ENCODE results near the gene RAC3. TPM values are rescaled to one million over a fixed set of nuclear protein-coding genes. Genes with fewer than 3 reads are reported as not detected.

Gene RAC3
- total RNA-seq, 1 experiment from 2014 or later: 84.8 TPM

- Histone ChIP-seq H3K27ac (ENCODE audit: insufficient read length, low read depth, low read length) (no peak overlapping the region), H2BK120ac (ENCODE audit: low read depth, low read length, poor library complexity, severe bottlenecking) (no peak overlapping the region), H4K5ac (ENCODE audit: insufficient read length, low read depth, low read length) (no peak overlapping the region), H2BK12ac (ENCODE audit: insufficient read length, low read depth, low read length) (no peak overlapping the region), H2AFZ (ENCODE audit: low read length) (no peak overlapping the region), H2BK15ac (ENCODE audit: low read depth, low read length) (no peak overlapping the region), H3K27me3 (ENCODE audit: insufficient read depth, low read length) (no peaks in the 10 kb centered on the region), H2BK5ac (ENCODE audit: insufficient read length, low read length) (no peak overlapping the region), H3K9me3 (ENCODE audit: control insufficient read depth, low read depth, low read length) (no peaks in the 10 kb centered on the region), H2AK5ac (ENCODE audit: insufficient read length, low read length) (no peak overlapping the region), H3K14ac (ENCODE audit: insufficient read depth, low read length) (no peak overlapping the region; the same call in 1 of the 2 replicates), H4K91ac (ENCODE audit: insufficient read length, low read depth, low read length) (no peak overlapping the region), H3K18ac (ENCODE audit: insufficient read length, low read depth, low read length) (no peak overlapping the region), H4K8ac (replicated peaks; ENCODE audit: insufficient read length, low read depth, low read length) (no peak overlapping the region), H3K9ac (ENCODE audit: extremely low read depth, insufficient read length, low read length) (no peak overlapping the region), H3K23me2 (ENCODE audit: insufficient read length, low read depth, low read length, poor library complexity, severe bottlenecking) (no peaks in the 10 kb centered on the region), H3K79me1 (ENCODE audit: insufficient read depth, low read depth, low read length, poor library complexity, severe bottlenecking) (no peaks in the 10 kb centered on the region), H3K79me2 (ENCODE audit: insufficient read depth, low read length) (no peaks in the 10 kb centered on the region), H3K4ac (ENCODE audit: low read depth, low read length) (no peak overlapping the region), H3K56ac (ENCODE audit: insufficient read length, low read depth, low read length) (no peak overlapping the region), H3T11ph (ENCODE audit: low read length) (no peak overlapping the region), H3K4me2 (ENCODE audit: insufficient read depth, insufficient read length, low read length) (no peak overlapping the region), H3K4me1 (ENCODE audit: insufficient read depth, low read length) (no peaks in the 10 kb centered on the region; the same call in 1 of the 2 replicates), H4K20me1 (ENCODE audit: control insufficient read depth, insufficient read depth, insufficient read length) (no peaks in the 10 kb centered on the region), H3K23ac (ENCODE audit: insufficient read length, low read depth, low read length) (no peak overlapping the region), H2BK20ac (ENCODE audit: low read depth, low read length, poor library complexity, severe bottlenecking) (no peak overlapping the region)
- Mint-ChIP-seq H3K4me3 (no peak overlapping the region), H3K4me1 (peaks cover 21 to 37% of the 10 kb centered on the region in 2 experiments), H3K9me3 (no peaks in the 10 kb centered on the region), H3K27ac (no peak overlapping the region), H3K36me3 (ENCODE audit: insufficient read depth in 1 of 3, low read depth in 3 of 3) (peaks cover 0 to 13% (median 13%) of the 10 kb centered on the region in 3 experiments; a peak in 6 of 7 replicates), H3K27me3 (ENCODE audit: low read depth) (no peaks in the 10 kb centered on the region)
- no peak for DNase-seq
- TF ChIP-seq, protein P1, sequence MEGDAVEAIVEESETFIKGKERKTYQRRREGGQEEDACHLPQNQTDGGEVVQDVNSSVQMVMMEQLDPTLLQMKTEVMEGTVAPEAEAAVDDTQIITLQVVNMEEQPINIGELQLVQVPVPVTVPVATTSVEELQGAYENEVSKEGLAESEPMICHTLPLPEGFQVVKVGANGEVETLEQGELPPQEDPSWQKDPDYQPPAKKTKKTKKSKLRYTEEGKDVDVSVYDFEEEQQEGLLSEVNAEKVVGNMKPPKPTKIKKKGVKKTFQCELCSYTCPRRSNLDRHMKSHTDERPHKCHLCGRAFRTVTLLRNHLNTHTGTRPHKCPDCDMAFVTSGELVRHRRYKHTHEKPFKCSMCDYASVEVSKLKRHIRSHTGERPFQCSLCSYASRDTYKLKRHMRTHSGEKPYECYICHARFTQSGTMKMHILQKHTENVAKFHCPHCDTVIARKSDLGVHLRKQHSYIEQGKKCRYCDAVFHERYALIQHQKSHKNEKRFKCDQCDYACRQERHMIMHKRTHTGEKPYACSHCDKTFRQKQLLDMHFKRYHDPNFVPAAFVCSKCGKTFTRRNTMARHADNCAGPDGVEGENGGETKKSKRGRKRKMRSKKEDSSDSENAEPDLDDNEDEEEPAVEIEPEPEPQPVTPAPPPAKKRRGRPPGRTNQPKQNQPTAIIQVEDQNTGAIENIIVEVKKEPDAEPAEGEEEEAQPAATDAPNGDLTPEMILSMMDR (conservative IDR thresholded peaks at IDR 0.05): no peak
- WGBS (ENCODE audit: extremely low coverage, insufficient read length, low lambda C conversion rate): no CpG with 5 or more reads among the region's 39 CpGs
Measured at GRCh38 chr17:81994593-81995462, 36.6 kb upstream of the RAC3 start.

All from H9 (cell line).